HepG2 (cell line): ENCODE measurements around the gene DMBT1. TPM values are rescaled to one million over a fixed set of nuclear protein-coding genes. Genes with fewer than 3 reads are reported as not detected.

Source experiments
- ATF1 ChIP-seq: IDR thresholded peaks from 2 replicates; pipeline ENCODE4 v1.6.1; 2016; ENCODE audit warnings: mild to moderate bottlenecking, control low read depth
- ATF6 ChIP-seq: sonication (generic); formaldehyde crosslinking; conservative IDR thresholded peaks from 2 replicates; pipeline ENCODE4 v1.4.0; 2020; ENCODE audit warnings: missing genetic modification reagents
- GLI4 ChIP-seq: sonication (generic); formaldehyde crosslinking; IDR thresholded peaks from 2 replicates; pipeline ENCODE4 v1.5.1; 2020; ENCODE audit warnings: missing genetic modification reagents, mild to moderate bottlenecking, moderate library complexity, borderline replicate concordance
- HDAC1 ChIP-seq: sonication (generic); formaldehyde crosslinking; IDR thresholded peaks from 2 replicates; pipeline ENCODE4 v1.5.1; 2020; ENCODE audit warnings: mild to moderate bottlenecking, missing genetic modification reagents
- NFYC ChIP-seq: IDR thresholded peaks from 2 replicates; pipeline ENCODE4 v1.6.1; 2016; ENCODE audit warnings: missing genetic modification reagents, missing compliant biosample characterization
- NR1H2 ChIP-seq: sonication (generic); formaldehyde crosslinking; IDR thresholded peaks from 2 replicates; pipeline ENCODE4 v1.8.1; 2022; ENCODE audit warnings: low read depth, missing genetic modification reagents, borderline replicate concordance
- RARG ChIP-seq: sonication (generic); formaldehyde crosslinking; IDR thresholded peaks from 2 replicates; pipeline ENCODE4 v1.4.0; 2020; ENCODE audit warnings: low read depth, mild to moderate bottlenecking, missing genetic modification reagents
- RBFOX2 ChIP-seq: fragments of 200-400 bp; formaldehyde crosslinking; IDR thresholded peaks from 2 replicates; pipeline ENCODE4 v1.6.1; 2017; ENCODE audit warnings: low read depth, mild to moderate bottlenecking, low read length
- SATB2 ChIP-seq: sonication (generic); formaldehyde crosslinking; IDR thresholded peaks from 2 replicates; pipeline ENCODE4 v1.5.0; 2020; ENCODE audit warnings: missing genetic modification reagents
- SNRNP70 ChIP-seq: fragments of 200-400 bp; formaldehyde crosslinking; IDR thresholded peaks from 2 replicates; pipeline ENCODE4 v1.6.1; 2017; ENCODE audit warnings: mild to moderate bottlenecking, low read depth, low read length, moderate library complexity
- SRSF4 ChIP-seq: fragments of 200-400 bp; formaldehyde crosslinking; IDR thresholded peaks from one replicate; pipeline ENCODE4 v1.6.1; 2018; ENCODE audit warnings: mild to moderate bottlenecking, low read depth, low read length, moderate library complexity; ENCODE audit not compliant: poor library complexity, severe bottlenecking
- ZBTB40 ChIP-seq, 2 experiments: fragments of 450-650 bp in 1 of 2; sonication (generic) in 1 of 2; formaldehyde crosslinking in 1 of 2; IDR thresholded peaks; 2 replicates each; pipeline versions ENCODE4 v1.6.1 to v1.8.0; 2016 to 2022; ENCODE audit warnings: antibody characterized with exemption in 1 of 2, mild to moderate bottlenecking in 1 of 2, missing genetic modification reagents in 1 of 2
- ZNF256 ChIP-seq: sonication (generic); formaldehyde crosslinking; conservative IDR thresholded peaks from 2 replicates; pipeline ENCODE4 v1.4.0; 2020; ENCODE audit warnings: missing genetic modification reagents
- ZNF446 ChIP-seq: sonication (generic); formaldehyde crosslinking; IDR thresholded peaks from 2 replicates; pipeline ENCODE4 v1.5.0; 2020; ENCODE audit warnings: mild to moderate bottlenecking, missing genetic modification reagents
- ZNF784 ChIP-seq: sonication (generic); formaldehyde crosslinking; IDR thresholded peaks from 2 replicates; pipeline ENCODE4 v1.5.1; 2020; ENCODE audit warnings: missing genetic modification reagents, mild to moderate bottlenecking, borderline replicate concordance
- polyA plus RNA-seq, 8 experiments: library from polyadenylated mRNA; depleted of rRNA in 3 of 8; stranded (reverse) in 7 of 8; unstranded in 1 of 8; fragments of >200 nt; fragmentation: Illumina TruSeq in 4 of 8; extraction: Trizol in 4 of 8; gene quantifications; 2 replicates each; pipeline versions ENCODE4 v1.2.1 to v1.2.3, GENCODE V29; 2011 to 2016; ENCODE audit warnings: low read depth in 4 of 8, missing spikeins in 1 of 8, mixed read lengths in 1 of 8; ENCODE audit not compliant: insufficient read depth in 1 of 8
- total RNA-seq, 5 experiments: library from RNA; depleted of rRNA; stranded (reverse); fragments of >200 nt; fragmentation: Illumina TruSeq; extraction: Trizol; gene quantifications; 2 replicates each; pipeline ENCODE4 v1.2.3, GENCODE V29; 2016; ENCODE audit warnings: low read depth in 1 of 5

DMBT1 gene
- total and polyA plus RNA-seq, 2 of the 13 experiments (the other 11 are each of a cell fraction or from before 2014, with no cell fraction given): not detected

- TF ChIP-seq ZBTB40 (IDR thresholded peaks at IDR 0.05): no peak
- TF ChIP-seq ZBTB40 (CRISPR knock-in tag; IDR thresholded peaks at IDR 0.05): no peak
- TF ChIP-seq ZNF446 (CRISPR knock-in tag): no peak
- no peak for TF ChIP-seq NR1H2 (CRISPR knock-in tag)
- no peak for TF ChIP-seq ATF6
- TF ChIP-seq ZNF256 (CRISPR knock-in tag): no peak
- no peak for TF ChIP-seq SATB2 (CRISPR knock-in tag)
- no peak for TF ChIP-seq NFYC
- TF ChIP-seq GLI4: no peak
- no peak for TF ChIP-seq HDAC1 (CRISPR knock-in tag)
- no peak for TF ChIP-seq ATF1 (CRISPR knock-in tag)
- no peak for TF ChIP-seq SNRNP70
- no peak for TF ChIP-seq ZNF784
- TF ChIP-seq RBFOX2: no peak
- no peak for TF ChIP-seq RARG (CRISPR knock-in tag)
- TF ChIP-seq SRSF4: no peak
- TF ChIP-seq, all 625 proteins: peak for 0
Measured at GRCh38 chr10:122561792-122562191, 1.2 kb downstream of the DMBT1 start (continued).
